Skeletal muscle cell (primary cell): ENCODE measurements around the gene AP1S3.
"Not testable (repeated sequence)": the region's sequence is repeated elsewhere in the genome, so short reads cannot be mapped to it uniquely, and the experiment has no call there.

Source experiments
- DNase-seq: peaks from one replicate; pipeline ENCODE4 v3.0.0-alpha.2; 2010; ENCODE audit warnings: low read depth
- H3K4me3 ChIP-seq: 2 replicates; pipeline ENCODE4 v1.5.1; 2011; ENCODE audit warnings: low read depth, mild to moderate bottlenecking, control low read depth, low read length, moderate library complexity

Gene AP1S3

GRCh38 chr2:223837287-223838061 is at the start of gene AP1S3:
TSS of gene AP1S3 (minus strand) at chr2:223837582. CDS start at chr2:223837450, 132 bp downstream.
- DNase-seq, result no peak
- peak within 1 kb of the TSS; percentile 60 for H3K4me3 ChIP-seq

GRCh38 chr2:223887127-223887526 is 49.7 kb upstream of the AP1S3 start:
- DNase-seq, result peak; percentile 7

DNA sequence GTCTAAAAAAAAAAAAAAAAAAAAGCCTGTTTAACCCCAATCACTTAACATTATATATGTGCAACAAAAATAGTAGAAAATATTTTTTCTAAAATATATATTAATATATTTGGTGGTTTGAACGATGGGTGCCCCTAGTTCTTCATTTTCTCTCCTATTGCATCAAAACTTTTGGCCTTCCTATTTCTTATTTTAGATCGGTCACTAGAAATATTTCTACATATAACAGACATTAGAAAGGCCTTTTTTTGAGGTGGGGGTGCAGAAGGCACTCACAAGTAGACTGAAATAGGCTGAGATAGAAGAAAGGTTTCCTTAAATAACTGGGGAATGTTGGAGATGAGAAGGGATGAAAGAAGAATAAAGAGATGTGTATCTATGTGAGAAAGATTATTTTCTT is 49.3 kb upstream of the AP1S3 start:
- DNase-seq, result no peak
- H3K4me3 ChIP-seq, result no peak overlapping the region

More at GRCh38 chr2:223887127-223887526, 49.7 kb upstream of the AP1S3 start:
- no peak overlapping the region for H3K4me3 ChIP-seq

DNA sequence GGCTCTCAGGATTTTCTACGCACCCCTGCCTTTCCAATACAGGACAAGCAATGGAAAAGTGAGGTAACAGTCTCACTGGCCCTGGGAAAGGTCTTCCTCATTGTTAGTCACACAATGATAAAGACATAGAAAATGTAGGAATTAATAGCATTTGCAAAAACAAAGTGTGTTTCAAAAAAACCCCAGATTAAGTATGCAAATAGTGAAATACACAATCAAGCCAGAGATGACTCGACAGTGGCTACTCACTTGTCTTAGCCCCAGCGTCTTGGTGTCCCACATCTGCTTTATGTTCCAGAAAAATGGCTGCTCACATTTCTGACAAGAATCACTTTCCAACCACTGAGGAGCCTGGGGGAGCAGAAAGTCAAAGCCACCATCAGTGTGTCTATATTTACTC is 47.0 kb upstream of the AP1S3 start:
- no peak for DNase-seq
- no peak overlapping the region for H3K4me3 ChIP-seq

DNA sequence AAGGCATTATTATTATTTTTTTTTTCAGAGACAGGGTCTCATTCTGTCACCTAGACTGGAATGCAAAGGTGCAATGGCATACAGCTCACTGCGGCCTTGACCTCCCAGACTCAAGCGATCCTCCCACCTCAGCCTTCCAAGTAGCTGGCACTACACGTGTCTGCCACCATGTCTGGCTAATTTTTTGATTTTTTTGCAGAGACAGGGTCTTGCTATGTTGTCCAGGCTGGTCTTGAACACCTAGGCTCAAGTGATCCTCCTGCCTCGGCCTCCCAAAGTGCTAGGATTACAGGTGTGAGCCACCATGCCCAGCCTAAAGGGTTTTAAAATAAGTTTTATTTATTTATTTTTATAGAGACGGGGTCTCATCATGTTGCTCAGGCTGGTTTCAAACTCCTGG is 45.3 kb upstream of the AP1S3 start:
- no peak for DNase-seq
- no peak overlapping the region for H3K4me3 ChIP-seq

- no peak for DNase-seq
- no peak overlapping the region for H3K4me3 ChIP-seq
Measured at GRCh38 chr2:223880796-223881195, 43.4 kb upstream of the AP1S3 start.

- H3K4me3 ChIP-seq, result no peak overlapping the region
Measured at GRCh38 chr2:223877721-223878410, 40.5 kb upstream of the AP1S3 start.

DNA sequence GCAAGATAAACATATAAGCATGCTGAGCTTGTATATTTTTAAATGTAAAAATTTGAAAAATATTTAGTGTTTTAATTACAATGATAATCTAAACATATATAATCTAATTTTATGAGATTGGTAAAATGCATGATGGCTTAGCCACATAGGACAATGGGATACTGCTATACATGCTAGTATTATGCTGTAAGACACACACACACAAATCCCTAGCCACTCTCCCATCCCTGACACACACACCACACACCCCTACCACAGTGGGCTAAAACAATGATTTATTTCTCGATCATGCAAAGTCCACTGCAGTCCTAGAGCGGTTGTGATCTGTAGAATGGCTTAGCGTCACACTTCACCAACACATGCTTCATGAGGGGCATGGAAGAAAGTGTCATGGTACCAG is 36.3 kb upstream of the AP1S3 start:
- no peak overlapping the region for H3K4me3 ChIP-seq

More at GRCh38 chr2:223877721-223878410, 40.5 kb upstream of the AP1S3 start:
- no peak for DNase-seq

DNA sequence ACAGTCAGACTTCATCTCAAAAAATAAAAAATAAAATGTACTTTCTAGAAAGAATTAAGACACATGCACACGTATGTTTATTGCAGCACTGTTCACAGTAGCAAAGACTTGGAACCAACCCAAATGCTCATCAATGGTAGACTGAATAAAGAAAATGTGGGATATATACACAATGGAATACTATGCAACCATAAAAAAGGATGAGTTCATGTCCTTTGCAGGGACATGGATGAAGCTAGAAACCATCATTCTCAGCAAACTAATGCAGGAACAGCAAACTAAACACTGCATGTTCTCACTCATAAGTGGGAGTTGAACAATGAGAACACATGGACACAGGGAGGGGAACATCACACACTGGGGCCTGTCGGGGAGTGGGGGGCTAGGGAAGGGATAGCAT is 35.4 kb upstream of the AP1S3 start:
- DNase-seq, H3K4me3 ChIP-seq: not testable (repeated sequence)

More for the DNA sequence above, 36.3 kb upstream of the AP1S3 start:
- DNase-seq, result no peak

- DNase-seq, H3K4me3 ChIP-seq: not testable (repeated sequence)
Measured at GRCh38 chr2:223871661-223872060, 34.3 kb upstream of the AP1S3 start.

DNA sequence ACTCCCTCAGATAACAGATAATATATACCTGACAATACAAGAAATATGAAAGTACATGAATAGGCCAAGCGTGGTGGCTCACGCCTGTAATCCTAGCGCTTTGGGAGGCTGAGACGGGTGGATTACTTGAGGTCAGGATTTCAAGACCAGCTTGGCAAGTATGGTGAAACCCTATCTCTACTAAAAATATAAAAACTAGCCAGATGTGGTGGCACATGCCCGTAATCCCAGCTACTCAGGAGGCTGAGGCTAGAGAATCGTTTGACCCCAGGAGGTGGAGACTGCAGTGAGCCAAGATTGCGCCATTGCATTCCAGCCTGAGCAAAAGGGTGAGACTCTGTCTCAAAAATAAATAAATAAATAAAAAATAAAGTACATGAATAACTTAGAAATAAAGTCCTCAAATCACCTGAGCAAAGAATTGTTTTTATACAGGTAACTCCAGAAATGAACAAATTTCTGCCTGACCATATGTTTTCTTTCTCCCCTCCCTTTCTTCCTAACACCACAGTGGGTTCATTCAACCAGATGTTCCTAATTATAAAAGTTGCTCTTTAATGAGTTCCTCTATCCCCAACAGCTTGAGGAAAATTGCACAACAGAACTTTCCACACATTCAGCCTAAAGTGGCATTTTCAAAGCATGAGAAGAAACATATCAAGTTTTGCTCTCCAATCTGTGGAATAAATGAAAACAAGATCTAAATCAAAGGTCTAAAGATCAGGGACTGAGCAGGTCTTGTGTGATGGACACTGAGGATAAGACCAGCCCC is 33.6 kb upstream of the AP1S3 start:
- H3K4me3 ChIP-seq, result no peak overlapping the region
- no peak for DNase-seq

GRCh38 chr2:223868005-223868404 is 30.6 kb upstream of the AP1S3 start:
- H3K4me3 ChIP-seq, result no peak overlapping the region
- no peak for DNase-seq

GRCh38 chr2:223865907-223866508 is 28.6 kb upstream of the AP1S3 start:
- no peak for DNase-seq
- H3K4me3 ChIP-seq, result no peak overlapping the region

GRCh38 chr2:223865124-223865523 is 27.7 kb upstream of the AP1S3 start:
- DNase-seq, result no peak
- H3K4me3 ChIP-seq, result no peak overlapping the region

- DNase-seq, result no peak
Measured at GRCh38 chr2:223863491-223863890, 26.1 kb upstream of the AP1S3 start.

GRCh38 chr2:223860809-223861738 is 23.7 kb upstream of the AP1S3 start:
- DNase-seq, result no peak
- no peak overlapping the region for H3K4me3 ChIP-seq

More at GRCh38 chr2:223863491-223863890, 26.1 kb upstream of the AP1S3 start:
- H3K4me3 ChIP-seq, result no peak overlapping the region

- DNase-seq, result no peak
- no peak overlapping the region for H3K4me3 ChIP-seq
Measured at GRCh38 chr2:223859070-223859469, 21.7 kb upstream of the AP1S3 start.

- DNase-seq, result no peak
- no peak overlapping the region for H3K4me3 ChIP-seq
Measured at GRCh38 chr2:223856584-223856983, 19.2 kb upstream of the AP1S3 start.

- no peak for DNase-seq
- H3K4me3 ChIP-seq, result no peak overlapping the region
Measured at GRCh38 chr2:223856021-223856420, 18.6 kb upstream of the AP1S3 start.
